Testis (tissue), 3 donors: ENCODE data around the gene GPATCH8. TPM values are rescaled to one million over a fixed set of nuclear protein-coding genes. Genes with fewer than 3 reads are reported as not detected.

Experiments
- DNase-seq: peaks from one replicate; pipeline ENCODE4 v3.0.0-alpha.2; 2019
- H3K27ac ChIP-seq, 2 donors: fragments of 200-600 bp; sonication (generic); one replicate each; pipeline ENCODE4 v1.5.1; 2019
- H3K27me3 ChIP-seq: fragments of 200-600 bp; sonication (generic); one replicate; pipeline ENCODE4 v1.5.1; 2019
- H3K36me3 ChIP-seq: fragments of 200-600 bp; sonication (generic); one replicate; pipeline ENCODE4 v1.5.1; 2017; ENCODE audit warnings: low read depth; ENCODE audit errors: missing control alignments
- H3K4me1 ChIP-seq: fragments of 200-600 bp; sonication (generic); one replicate; pipeline ENCODE4 v1.5.1; 2019
- H3K4me3 ChIP-seq, 2 donors: fragments of 200-600 bp; sonication (generic); one replicate each; pipeline ENCODE4 v1.5.1; 2017 to 2019
- H3K9me3 ChIP-seq: fragments of 200-600 bp; sonication (generic); one replicate; pipeline ENCODE4 v1.5.1; 2017
- CTCF ChIP-seq, 3 experiments: fragments of 450-650 bp in 2 of 3; fragments of 200-600 bp in 1 of 3; sonication (generic) in 1 of 3; IDR thresholded peaks; one replicate each; pipeline ENCODE4 v1.5.1; 2016 to 2019; ENCODE audit warnings: antibody characterized with exemption in 3 of 3, mild to moderate bottlenecking in 2 of 3, moderate library complexity in 1 of 3
- POLR2A ChIP-seq: fragments of 450-650 bp; IDR thresholded peaks from one replicate; pipeline ENCODE4 v1.6.1; 2017; ENCODE audit warnings: antibody characterized with exemption, mild to moderate bottlenecking, moderate library complexity
- WGBS, 2 donors: methylation state at CpG; one replicate each; pipeline ENCODE4 v1.1.5; 2018; 5-methylcytosine and 5-hydroxymethylcytosine counted together
- intact Hi-C: fragments of 100-400 bp; cut with DNase I; formaldehyde crosslinking; loops from one replicate; pipeline ENCODE4 v1.15.1; 2023; ENCODE audit warnings: low total_unique reads
- polyA plus RNA-seq: library from polyadenylated mRNA; stranded (reverse); fragments of 350-450 nt; fragmentation: Illumina TruSeq; extraction: RNeasy Lipid Tissue Mini Kit (QIAGEN cat#74804); gene quantifications from one replicate; pipeline ENCODE4 v1.2.3, GENCODE V29; 2014; ENCODE audit warnings: low read depth, low replicate concordance; ENCODE audit not compliant: insufficient read depth
- total RNA-seq, 2 donors: library from RNA; depleted of rRNA; stranded (reverse); fragments of >200 nt; gene quantifications; one replicate each; pipeline ENCODE4 v1.2.3, GENCODE V29; 2016

Gene GPATCH8
- total and polyA plus RNA-seq, 3 donors from 2014 or later, result 32.8 to 70.0 (median 69.2) TPM

GRCh38 chr17:44424828-44425461 lies 78.3 kb downstream of the GPATCH8 start:
- H3K9me3 ChIP-seq, result no peaks in the 10 kb centered on the region
- no peaks in the 10 kb centered on the region for H3K27me3 ChIP-seq
- DNase-seq, result no peak
- intact Hi-C loops, result no loop called here
- 70 to 83% methylated on average over 3 of the region's 3 CpGs for WGBS, 2 donors
- H3K27ac ChIP-seq, result no peak overlapping the region
- H3K4me3 ChIP-seq, result no peak overlapping the region
- no peak for TF ChIP-seq CTCF (IDR thresholded peaks at IDR 0.05)
- no peak for TF ChIP-seq POLR2A
- no peaks in the 10 kb centered on the region for H3K4me1 ChIP-seq
- no peaks in the 10 kb centered on the region for H3K36me3 ChIP-seq

- intact Hi-C loops, result no loop called here
- Histone ChIP-seq H3K9me3 (no peaks in the 10 kb centered on the region), H3K4me1 (no peaks in the 10 kb centered on the region), H3K4me3 (no peak overlapping the region), H3K36me3 (no peaks in the 10 kb centered on the region), H3K27me3 (no peaks in the 10 kb centered on the region), H3K27ac (no peak overlapping the region)
- no peak for DNase-seq
- WGBS, 2 donors, result 50 to 94% methylated on average over 2 of the region's 2 CpGs
- no peak for TF ChIP-seq POLR2A
- no peak for TF ChIP-seq CTCF (IDR thresholded peaks at IDR 0.05)
Measured at GRCh38 chr17:44417553-44417952, 85.7 kb downstream of the GPATCH8 start.

- 92 to 97% methylated on average over 2 of the region's 2 CpGs for whole genome bisulfite sequencing, 2 donors
- no peak overlapping the region for H3K4me3 ChIP-seq
- no peak overlapping the region for H3K27ac ChIP-seq
- TF ChIP-seq POLR2A (no peak), CTCF (IDR thresholded peaks at IDR 0.05) (no peak)
- no peaks in the 10 kb centered on the region for H3K4me1 ChIP-seq
- DNase-seq, result no peak
- H3K27me3 ChIP-seq, result no peaks in the 10 kb centered on the region
- H3K9me3 ChIP-seq, result no peaks in the 10 kb centered on the region
- intact Hi-C loops, result no loop called here
- H3K36me3 ChIP-seq, result no peaks in the 10 kb centered on the region
Measured at GRCh38 chr17:44416558-44417289, 86.5 kb downstream of the GPATCH8 start.

- Histone ChIP-seq H3K4me3 (no peak overlapping the region), H3K36me3 (no peaks in the 10 kb centered on the region), H3K27me3 (no peaks in the 10 kb centered on the region), H3K4me1 (no peaks in the 10 kb centered on the region), H3K27ac (no peak overlapping the region), H3K9me3 (no peaks in the 10 kb centered on the region)
- TF ChIP-seq CTCF (IDR thresholded peaks at IDR 0.05) (no peak), POLR2A (no peak)
- DNase-seq, result no peak
- WGBS, 2 donors, result 96 to 100% methylated on average over 1 of the region's 1 CpG
- intact Hi-C loops, result no loop called here
Measured at GRCh38 chr17:44414394-44415155, 88.6 kb downstream of the GPATCH8 start.
